ENCODE data around the gene PNLIPRP2.

Gene PNLIPRP2

GRCh38 chr10:116636385-116636784, 15.6 kb downstream of the PNLIPRP2 start:
- no peak for ATAC-seq
- TF ChIP-seq ZFP3 (CRISPR knock-in tag; IDR thresholded peaks at IDR 0.05) (no peak), BACH2 (CRISPR knock-in tag; IDR thresholded peaks at IDR 0.05; ENCODE audit: borderline replicate concordance) (no peak), PATZ1 (CRISPR knock-in tag; IDR thresholded peaks at IDR 0.05; ENCODE audit: borderline replicate concordance) (no peak), POU6F1 (CRISPR knock-in tag; IDR thresholded peaks at IDR 0.05; ENCODE audit: borderline replicate concordance, low read depth) (no peak), ZNF565 (CRISPR knock-in tag; conservative IDR thresholded peaks at IDR 0.05; ENCODE audit: low read depth) (no peak), ZC3H10 (CRISPR knock-in tag; IDR thresholded peaks at IDR 0.05) (no peak), CSDC2 (CRISPR knock-in tag; IDR thresholded peaks at IDR 0.05) (no peak)

GRCh38 chr10:116636976-116637375, 16.2 kb downstream of the PNLIPRP2 start:
- no peak for TF ChIP-seq CREB5 (CRISPR knock-in tag; IDR thresholded peaks at IDR 0.05; ENCODE audit: low read depth)
- TF ChIP-seq PPARA (CRISPR knock-in tag; IDR thresholded peaks at IDR 0.05; ENCODE audit: borderline replicate concordance) = no peak
- no peak for TF ChIP-seq ZFP30 (CRISPR knock-in tag; IDR thresholded peaks at IDR 0.05)
- no peak for TF ChIP-seq TSHZ2 (CRISPR knock-in tag; IDR thresholded peaks at IDR 0.05)
- TF ChIP-seq ZNF70 (CRISPR knock-in tag; IDR thresholded peaks at IDR 0.05) = no peak
- TF ChIP-seq POU6F1 (CRISPR knock-in tag; IDR thresholded peaks at IDR 0.05; ENCODE audit: borderline replicate concordance, low read depth) = no peak
- no peak for TF ChIP-seq OSR1 (CRISPR knock-in tag; IDR thresholded peaks at IDR 0.05)
- no peak for TF ChIP-seq ARNTL (CRISPR knock-in tag; IDR thresholded peaks at IDR 0.05; ENCODE audit: borderline replicate concordance, low read depth)
- TF ChIP-seq SNAI2 (CRISPR knock-in tag; IDR thresholded peaks at IDR 0.05) = no peak
- no peak for TF ChIP-seq ZFP3 (CRISPR knock-in tag; IDR thresholded peaks at IDR 0.05)
- no peak for TF ChIP-seq GLIS3 (CRISPR knock-in tag; IDR thresholded peaks at IDR 0.05)
- TF ChIP-seq CSDC2 (CRISPR knock-in tag; IDR thresholded peaks at IDR 0.05) = no peak
- TF ChIP-seq BACH2 (CRISPR knock-in tag; IDR thresholded peaks at IDR 0.05; ENCODE audit: borderline replicate concordance) = no peak
- TF ChIP-seq ZNF565 (CRISPR knock-in tag; conservative IDR thresholded peaks at IDR 0.05; ENCODE audit: low read depth) = no peak
- no peak for TF ChIP-seq TOX (CRISPR knock-in tag; IDR thresholded peaks at IDR 0.05; ENCODE audit: borderline replicate concordance)
- TF ChIP-seq ESRRG (CRISPR knock-in tag; IDR thresholded peaks at IDR 0.05) = no peak
- no peak for TF ChIP-seq ZC3H10 (CRISPR knock-in tag; IDR thresholded peaks at IDR 0.05)

GRCh38 chr10:116637830-116638229, 17.1 kb downstream of the PNLIPRP2 start:
- ATAC-seq = no peak
- no peak for TF ChIP-seq ZC3H10 (CRISPR knock-in tag; IDR thresholded peaks at IDR 0.05)
- no peak for TF ChIP-seq ZNF8 (CRISPR knock-in tag; IDR thresholded peaks at IDR 0.05)
- TF ChIP-seq BACH2 (CRISPR knock-in tag; IDR thresholded peaks at IDR 0.05; ENCODE audit: borderline replicate concordance) = no peak

More at GRCh38 chr10:116636976-116637375, 16.2 kb downstream of the PNLIPRP2 start:
- ATAC-seq = no peak

GRCh38 chr10:116646502-116646901, 25.7 kb downstream of the PNLIPRP2 start:
- no peak for ATAC-seq
- TF ChIP-seq ZFP3 (CRISPR knock-in tag; IDR thresholded peaks at IDR 0.05) (no peak), ZC3H10 (CRISPR knock-in tag; IDR thresholded peaks at IDR 0.05) (no peak), RARB (CRISPR knock-in tag; IDR thresholded peaks at IDR 0.05) (no peak), ESRRG (CRISPR knock-in tag; IDR thresholded peaks at IDR 0.05) (no peak), BACH2 (CRISPR knock-in tag; IDR thresholded peaks at IDR 0.05; ENCODE audit: borderline replicate concordance) (no peak), PATZ1 (CRISPR knock-in tag; IDR thresholded peaks at IDR 0.05; ENCODE audit: borderline replicate concordance) (no peak), CSDC2 (CRISPR knock-in tag; IDR thresholded peaks at IDR 0.05) (no peak), OSR1 (CRISPR knock-in tag; IDR thresholded peaks at IDR 0.05) (no peak)

All from SK-N-SH treated with all-trans-retinoic acid at 6 μM for 48 hours (cell line).